ENCODE results near the gene IKZF5. TPM values are rescaled to one million over a fixed set of nuclear protein-coding genes. Genes with fewer than 3 reads are reported as not detected.

IKZF5 gene
- total RNA-seq, 1 experiment from 2014 or later, result 12.5 TPM

DNA sequence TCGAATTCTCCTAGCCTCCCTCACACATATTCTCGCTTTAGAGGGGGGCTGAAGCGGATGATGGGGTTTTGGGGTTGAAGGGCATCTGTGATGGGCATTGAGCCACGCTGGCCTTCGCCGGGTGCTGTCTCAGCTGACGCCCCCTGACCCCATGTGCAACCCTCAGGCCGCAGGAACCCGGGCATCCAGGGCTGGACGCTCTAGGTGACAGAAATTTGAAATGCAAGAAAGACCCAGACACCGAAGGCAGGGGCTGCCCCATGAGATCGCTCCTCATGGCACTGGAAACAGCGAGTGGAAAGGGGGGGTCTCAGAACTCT is 53.9 kb downstream of the IKZF5 start:
- no peak overlapping the region for H3K27ac ChIP-seq (ENCODE audit: insufficient read length, low read depth, low read length)
- Mint-ChIP-seq H3K4me3 (peak overlapping the region; percentile 79; a peak in 3 of 5 replicates), H3K27ac (no peak overlapping the region), H3K4me1 (peaks cover 11 to 18% of the 10 kb centered on the region in 2 experiments), H3K36me3 (ENCODE audit: insufficient read depth in 1 of 3, low read depth in 3 of 3) (peaks cover 0 to 24% (median 11%) of the 10 kb centered on the region in 3 experiments; a peak in 4 of 7 replicates), H3K27me3 (ENCODE audit: low read depth) (peaks cover 40% of the 10 kb centered on the region), H3K9me3 (peaks cover 11 to 13% of the 10 kb centered on the region in 2 experiments; a peak in 4 of 5 replicates)
- no peaks in the 10 kb centered on the region for H3K9me3 ChIP-seq (ENCODE audit: control insufficient read depth, low read depth, low read length)
- H4K91ac ChIP-seq (ENCODE audit: insufficient read length, low read depth, low read length), result no peak overlapping the region
- H3K23ac ChIP-seq (ENCODE audit: insufficient read length, low read depth, low read length), result no peak overlapping the region
- no peak overlapping the region for H4K5ac ChIP-seq (ENCODE audit: insufficient read length, low read depth, low read length)
- no peak overlapping the region for H2AFZ ChIP-seq (ENCODE audit: low read length)
- H3K14ac ChIP-seq (ENCODE audit: insufficient read depth, low read length), result no peak overlapping the region
- H3K4me2 ChIP-seq (ENCODE audit: insufficient read depth, insufficient read length, low read length), result peak overlapping the region; percentile 24
- H2AK5ac ChIP-seq (ENCODE audit: insufficient read length, low read length), result no peak overlapping the region
- H2BK20ac ChIP-seq (ENCODE audit: low read depth, low read length, poor library complexity, severe bottlenecking), result no peak overlapping the region
- no peak overlapping the region for H3K9ac ChIP-seq (ENCODE audit: extremely low read depth, insufficient read length, low read length)
- H3K79me2 ChIP-seq (ENCODE audit: insufficient read depth, low read length), result no peaks in the 10 kb centered on the region
- H3K4ac ChIP-seq (ENCODE audit: low read depth, low read length), result no peak overlapping the region
- no peak overlapping the region for H2BK5ac ChIP-seq (ENCODE audit: insufficient read length, low read length)
- H2BK120ac ChIP-seq (ENCODE audit: low read depth, low read length, poor library complexity, severe bottlenecking), result no peak overlapping the region
- H3K79me1 ChIP-seq (ENCODE audit: insufficient read depth, low read depth, low read length, poor library complexity, severe bottlenecking), result no peaks in the 10 kb centered on the region
- H4K8ac ChIP-seq (replicated peaks; ENCODE audit: insufficient read length, low read depth, low read length), result no peak overlapping the region
- H3T11ph ChIP-seq (ENCODE audit: low read length), result no peak overlapping the region
- no peak for DNase-seq
- peaks cover 4% of the 10 kb centered on the region; the same call in 1 of the 2 replicates for H3K27me3 ChIP-seq (ENCODE audit: insufficient read depth, low read length)
- TF ChIP-seq, protein P1, sequence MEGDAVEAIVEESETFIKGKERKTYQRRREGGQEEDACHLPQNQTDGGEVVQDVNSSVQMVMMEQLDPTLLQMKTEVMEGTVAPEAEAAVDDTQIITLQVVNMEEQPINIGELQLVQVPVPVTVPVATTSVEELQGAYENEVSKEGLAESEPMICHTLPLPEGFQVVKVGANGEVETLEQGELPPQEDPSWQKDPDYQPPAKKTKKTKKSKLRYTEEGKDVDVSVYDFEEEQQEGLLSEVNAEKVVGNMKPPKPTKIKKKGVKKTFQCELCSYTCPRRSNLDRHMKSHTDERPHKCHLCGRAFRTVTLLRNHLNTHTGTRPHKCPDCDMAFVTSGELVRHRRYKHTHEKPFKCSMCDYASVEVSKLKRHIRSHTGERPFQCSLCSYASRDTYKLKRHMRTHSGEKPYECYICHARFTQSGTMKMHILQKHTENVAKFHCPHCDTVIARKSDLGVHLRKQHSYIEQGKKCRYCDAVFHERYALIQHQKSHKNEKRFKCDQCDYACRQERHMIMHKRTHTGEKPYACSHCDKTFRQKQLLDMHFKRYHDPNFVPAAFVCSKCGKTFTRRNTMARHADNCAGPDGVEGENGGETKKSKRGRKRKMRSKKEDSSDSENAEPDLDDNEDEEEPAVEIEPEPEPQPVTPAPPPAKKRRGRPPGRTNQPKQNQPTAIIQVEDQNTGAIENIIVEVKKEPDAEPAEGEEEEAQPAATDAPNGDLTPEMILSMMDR (conservative IDR thresholded peaks at IDR 0.05), result no peak
- H4K20me1 ChIP-seq (ENCODE audit: control insufficient read depth, insufficient read depth, insufficient read length), result no peaks in the 10 kb centered on the region
- no peak overlapping the region for H3K56ac ChIP-seq (ENCODE audit: insufficient read length, low read depth, low read length)
- H2BK15ac ChIP-seq (ENCODE audit: low read depth, low read length), result no peak overlapping the region
- peaks cover 4% of the 10 kb centered on the region for H3K23me2 ChIP-seq (ENCODE audit: insufficient read length, low read depth, low read length, poor library complexity, severe bottlenecking)
- no peaks in the 10 kb centered on the region for H3K4me1 ChIP-seq (ENCODE audit: insufficient read depth, low read length)
- WGBS (ENCODE audit: extremely low coverage, insufficient read length, low lambda C conversion rate), result no CpG with 5 or more reads among the region's 13 CpGs
- no peak overlapping the region for H2BK12ac ChIP-seq (ENCODE audit: insufficient read length, low read depth, low read length)
- H3K18ac ChIP-seq (ENCODE audit: insufficient read length, low read depth, low read length), result no peak overlapping the region

Measured in H9 (cell line).